ENCODE measurements around the gene KCNJ2. TPM values are rescaled to one million over a fixed set of nuclear protein-coding genes. Genes with fewer than 3 reads are reported as not detected.

KCNJ2 gene
- polyA plus RNA-seq, 1 donor (not counting 4 experiments of a cell fraction or from before 2014, with no cell fraction given), result 0.12 TPM

DNA sequence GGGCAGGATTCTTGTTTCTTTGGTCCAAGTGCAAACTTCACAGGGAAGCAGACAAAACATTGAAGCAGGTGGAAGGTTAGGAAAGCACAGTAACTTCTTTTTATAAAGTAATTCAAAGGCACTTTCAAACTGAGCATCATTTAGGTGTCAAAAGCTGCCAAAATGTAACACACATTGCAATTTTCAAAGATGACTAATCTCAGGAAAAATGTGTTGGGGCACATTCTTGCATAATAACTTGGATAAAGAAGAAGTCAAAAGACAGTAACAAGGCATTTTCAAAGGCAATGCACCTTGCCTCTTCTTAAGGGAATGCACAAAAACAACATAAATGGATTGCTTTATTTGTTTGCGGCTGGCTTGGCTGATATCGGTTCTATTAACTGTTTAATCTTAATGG lies 3.6 kb downstream of the KCNJ2 start:
- dilution Hi-C loops (cut with MboI; ENCODE audit: extremely low pct_ligation_motif_present, low sequenced_read_pairs), result no loop called here
- no peak overlapping the region for H2AFZ ChIP-seq (ENCODE audit: control insufficient read depth, low read length)
- H3K9me1 ChIP-seq (ENCODE audit: control insufficient read depth, extremely low read depth, insufficient read depth, low read length), result no peaks in the 10 kb centered on the region
- H3K27ac ChIP-seq (ENCODE audit: control insufficient read depth, insufficient read depth, low read length), result no peak overlapping the region
- H3K4me3 ChIP-seq (ENCODE audit: control insufficient read depth in 2 of 3, extremely low read depth in 1 of 3, insufficient read depth in 2 of 3, low read depth in 1 of 3, low read length in 3 of 3), result no peak overlapping the region
- DNase-seq (ENCODE audit: low read depth, low spot score) (no peak), FAIRE-seq (peak; percentile 79)
- peaks cover 10% of the 10 kb centered on the region for H3K27me3 ChIP-seq (ENCODE audit: control insufficient read depth, extremely low read depth, insufficient read depth, low read length)
- H3K4me1 ChIP-seq (ENCODE audit: control insufficient read depth, extremely low read depth, insufficient read depth, low read length), result peaks cover 20% of the 10 kb centered on the region
- no peak for TF ChIP-seq CTCF (optimal IDR thresholded peaks at IDR 0.05 in 1 of 3, IDR thresholded peaks at IDR 0.05 in 1 of 3, conservative IDR thresholded peaks at IDR 0.05 in 1 of 3; ENCODE audit: extremely low read depth in 1 of 3, insufficient read depth in 2 of 3, low read length in 3 of 3)
- H3K4me2 ChIP-seq (ENCODE audit: control insufficient read depth, extremely low read depth, insufficient read depth, low read depth, low read length), result peak overlapping the region; percentile 47
- H4K20me1 ChIP-seq (ENCODE audit: control insufficient read depth, extremely low read depth, insufficient read depth, low read length), result no peaks in the 10 kb centered on the region
- no peaks in the 10 kb centered on the region for H3K79me2 ChIP-seq (ENCODE audit: control insufficient read depth, insufficient read depth, low read length)
- no peak overlapping the region for H3K9ac ChIP-seq (ENCODE audit: control insufficient read depth, extremely low read depth, insufficient read depth, low read length)
- H3K36me3 ChIP-seq (ENCODE audit: control insufficient read depth in 2 of 2, extremely low read depth in 1 of 2, insufficient read depth in 2 of 2, low read length in 2 of 2), result no peaks in the 10 kb centered on the region
- H3K9me3 ChIP-seq (ENCODE audit: control insufficient read depth, low read depth, low read length), result no peaks in the 10 kb centered on the region

DNA sequence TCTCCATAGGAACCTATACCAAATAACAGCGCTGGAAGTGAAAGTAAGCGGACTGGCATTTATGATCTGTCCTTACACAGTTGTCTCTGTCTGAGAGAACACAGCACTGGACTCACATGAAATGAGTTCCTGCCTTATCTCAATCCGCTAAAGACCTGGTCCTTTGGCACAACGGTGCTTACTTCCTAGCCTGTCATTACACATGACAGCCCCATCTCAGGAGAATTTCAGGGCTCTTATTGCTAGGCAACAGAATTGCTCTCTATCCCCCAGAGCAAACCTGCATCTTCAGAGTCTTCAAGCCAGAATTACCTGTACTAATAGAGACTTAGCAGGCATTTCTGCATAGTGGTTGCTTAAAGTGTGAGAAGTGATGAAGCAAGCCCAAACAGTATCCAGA lies 4.3 kb downstream of the KCNJ2 start:
- Histone ChIP-seq H3K36me3 (ENCODE audit: control insufficient read depth in 2 of 2, extremely low read depth in 1 of 2, insufficient read depth in 2 of 2, low read length in 2 of 2) (no peaks in the 10 kb centered on the region), H3K79me2 (ENCODE audit: control insufficient read depth, insufficient read depth, low read length) (no peaks in the 10 kb centered on the region), H3K27ac (ENCODE audit: control insufficient read depth, insufficient read depth, low read length) (no peak overlapping the region), H3K9me1 (ENCODE audit: control insufficient read depth, extremely low read depth, insufficient read depth, low read length) (no peaks in the 10 kb centered on the region), H3K9me3 (ENCODE audit: control insufficient read depth, low read depth, low read length) (no peaks in the 10 kb centered on the region), H3K27me3 (ENCODE audit: control insufficient read depth, extremely low read depth, insufficient read depth, low read length) (peaks cover 10% of the 10 kb centered on the region), H3K4me2 (ENCODE audit: control insufficient read depth, extremely low read depth, insufficient read depth, low read depth, low read length) (peak overlapping the region; percentile 47), H3K4me3 (ENCODE audit: control insufficient read depth in 2 of 3, extremely low read depth in 1 of 3, insufficient read depth in 2 of 3, low read depth in 1 of 3, low read length in 3 of 3) (no peak overlapping the region), H3K4me1 (ENCODE audit: control insufficient read depth, extremely low read depth, insufficient read depth, low read length) (peaks cover 20% of the 10 kb centered on the region), H2AFZ (ENCODE audit: control insufficient read depth, low read length) (no peak overlapping the region), H3K9ac (ENCODE audit: control insufficient read depth, extremely low read depth, insufficient read depth, low read length) (no peak overlapping the region), H4K20me1 (ENCODE audit: control insufficient read depth, extremely low read depth, insufficient read depth, low read length) (no peaks in the 10 kb centered on the region)
- dilution Hi-C loops (cut with MboI; ENCODE audit: extremely low pct_ligation_motif_present, low sequenced_read_pairs), result no loop called here
- FAIRE-seq (no peak), DNase-seq (ENCODE audit: low read depth, low spot score) (no peak)
- TF ChIP-seq EZH2 (IDR thresholded peaks at IDR 0.05; ENCODE audit: low read length), result no peak
- TF ChIP-seq CTCF (optimal IDR thresholded peaks at IDR 0.05 in 1 of 3, IDR thresholded peaks at IDR 0.05 in 1 of 3, conservative IDR thresholded peaks at IDR 0.05 in 1 of 3; ENCODE audit: extremely low read depth in 1 of 3, insufficient read depth in 2 of 3, low read length in 3 of 3), result no peak
